A204.1 (cell line): ENCODE data around the gene SHMT1.

Experiments used
- FAIRE-seq: peaks from 2 replicates; lab custom pipeline; 2012; peaks lifted over from hg19 to GRCh38; lab: Jason Lieb, UNC

The SHMT1 gene

GRCh38 chr17:18281788-18282187 is 81.6 kb downstream of the SHMT1 start:
- FAIRE-seq: no peak

- FAIRE-seq: no peak
These were observed 82.5 kb downstream of the SHMT1 start for GRCh38 chr17:18280766-18281371.

GRCh38 chr17:18280249-18280648 is 83.1 kb downstream of the SHMT1 start:
- FAIRE-seq: no peak

- FAIRE-seq: no peak
These were observed 84.5 kb downstream of the SHMT1 start for GRCh38 chr17:18278867-18279266.
